Stomach (tissue), 9 donors: ENCODE results near the gene CEACAM6. TPM values are rescaled to one million over a fixed set of nuclear protein-coding genes. Genes with fewer than 3 reads are reported as not detected.

Source experiments
- DNase-seq, 2 donors: peaks; one replicate each; pipeline versions ENCODE4 v3.0.0 to v3.0.0-alpha.2; 2013 to 2019
- H3K27ac ChIP-seq, 5 donors: fragments of 200-600 bp in 4 of 5; sonication (generic) in 4 of 5; one replicate each; pipeline ENCODE4 v1.5.1; 2013 to 2019; ENCODE audit warnings: mild to moderate bottlenecking in 1 of 5, moderate library complexity in 1 of 5
- H3K27me3 ChIP-seq, 3 donors: fragments of 200-600 bp; sonication (generic); one replicate each; pipeline ENCODE4 v1.5.1; 2017 to 2019; ENCODE audit warnings: mixed run types in 1 of 3
- H3K36me3 ChIP-seq, 4 donors: fragments of 200-600 bp; sonication (generic); 1 replicate in 3 of 4; 2 replicates in 1 of 4; pipeline ENCODE4 v1.5.1; 2016 to 2019
- H3K4me1 ChIP-seq, 4 donors: fragments of 200-600 bp; sonication (generic); one replicate each; pipeline ENCODE4 v1.5.1; 2016 to 2019
- H3K4me3 ChIP-seq, 4 donors: fragments of 200-600 bp; sonication (generic) in 3 of 4; one replicate each; pipeline ENCODE4 v1.5.1; 2016 to 2019; ENCODE audit warnings: mild to moderate bottlenecking in 1 of 4
- H3K9me3 ChIP-seq, 4 donors: fragments of 200-600 bp; sonication (generic); one replicate each; pipeline ENCODE4 v1.5.1; 2016 to 2019
- EP300 ChIP-seq: sonication (generic); formaldehyde crosslinking; IDR thresholded peaks from one replicate; pipeline ENCODE4 v1.6.1; 2017; ENCODE audit warnings: antibody characterized with exemption
- POLR2A ChIP-seq, 4 donors: fragments of 450-650 bp; IDR thresholded peaks; one replicate each; pipeline ENCODE4 v1.6.1; 2016; ENCODE audit warnings: antibody characterized with exemption in 4 of 4, control low read depth in 2 of 4, mild to moderate bottlenecking in 1 of 4, moderate library complexity in 1 of 4
- POLR2AphosphoS5 ChIP-seq, 3 donors: sonication (generic); formaldehyde crosslinking; IDR thresholded peaks; one replicate each; pipeline ENCODE4 v1.6.1; 2016; ENCODE audit warnings: antibody characterized with exemption in 3 of 3
- WGBS, 5 donors: extraction: QIAGEN DNeasy Blood & Tissue Kit in 3 of 5; methylation state at CpG; one replicate each; pipeline versions ENCODE4 v1.1.5 to v1.1.7; 2013 to 2018; 5-methylcytosine and 5-hydroxymethylcytosine counted together
- intact Hi-C: fragments of 100-400 bp; cut with DNase I; formaldehyde crosslinking; loops from one replicate; pipeline ENCODE4 v1.15.1; 2023; ENCODE audit warnings: low total_unique reads
- polyA plus RNA-seq, 3 donors: library from polyadenylated mRNA; stranded (reverse); fragments of 200-250 nt; gene quantifications; one replicate each; pipeline ENCODE4 v1.2.3, GENCODE V29; 2013
- total RNA-seq, 5 donors: library from RNA; depleted of rRNA; stranded (reverse); fragments of >200 nt; gene quantifications; one replicate each; pipeline versions ENCODE4 v1.1.0 to v1.2.3, GENCODE V29; 2014 to 2016
- TF ChIP-seq, protein P1 (sequence below), 7 experiments: fragments of 450-650 bp in 4 of 7; fragments of 200-600 bp in 3 of 7; sonication (generic) in 3 of 7; IDR thresholded peaks; one replicate each; pipeline ENCODE4 v1.5.1; 2016 to 2019; ENCODE audit warnings: antibody characterized with exemption in 7 of 7, control low read depth in 2 of 7, mild to moderate bottlenecking in 1 of 7
- donor health status: healthy with polysubstance abuse.
- donor health status: Bipolar disorder and iron deficiency.
- donor health status: healthy.

CEACAM6 gene
- total and polyA plus RNA-seq, 8 donors = 1.7 to 29.6 (median 11.3) TPM; not detected in 2

- DNase-seq = peak; percentile 68 to 86
Observed at GRCh38 chr19:41734585-41734984, 20.7 kb upstream of the CEACAM6 start.

DNA sequence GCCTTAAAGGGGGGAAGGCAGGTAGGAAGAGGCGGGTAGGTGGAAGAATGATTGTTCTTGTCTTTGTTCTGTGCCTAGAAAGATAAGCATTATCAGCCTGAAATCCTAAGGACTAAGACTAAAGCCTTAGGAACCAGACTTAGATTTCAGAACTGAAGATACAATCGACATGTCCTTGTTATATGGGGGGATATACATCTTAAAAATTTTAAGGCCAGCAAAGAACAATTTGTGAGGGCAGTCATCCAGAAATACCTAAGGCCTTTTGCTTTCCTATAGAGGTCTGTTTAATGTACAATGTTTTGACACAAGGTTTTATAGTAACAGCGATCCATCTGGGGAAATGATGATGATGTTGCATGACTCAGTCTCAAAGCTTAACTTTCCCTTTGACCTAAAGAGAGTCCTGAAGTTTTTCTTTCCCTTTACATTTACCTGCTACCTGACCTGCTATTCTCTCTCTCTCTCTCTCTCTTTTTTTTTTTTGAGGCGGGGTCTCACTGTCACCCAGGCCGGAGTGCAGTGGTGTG, 20.2 kb upstream of the CEACAM6 start:
- TF ChIP-seq, protein P1, sequence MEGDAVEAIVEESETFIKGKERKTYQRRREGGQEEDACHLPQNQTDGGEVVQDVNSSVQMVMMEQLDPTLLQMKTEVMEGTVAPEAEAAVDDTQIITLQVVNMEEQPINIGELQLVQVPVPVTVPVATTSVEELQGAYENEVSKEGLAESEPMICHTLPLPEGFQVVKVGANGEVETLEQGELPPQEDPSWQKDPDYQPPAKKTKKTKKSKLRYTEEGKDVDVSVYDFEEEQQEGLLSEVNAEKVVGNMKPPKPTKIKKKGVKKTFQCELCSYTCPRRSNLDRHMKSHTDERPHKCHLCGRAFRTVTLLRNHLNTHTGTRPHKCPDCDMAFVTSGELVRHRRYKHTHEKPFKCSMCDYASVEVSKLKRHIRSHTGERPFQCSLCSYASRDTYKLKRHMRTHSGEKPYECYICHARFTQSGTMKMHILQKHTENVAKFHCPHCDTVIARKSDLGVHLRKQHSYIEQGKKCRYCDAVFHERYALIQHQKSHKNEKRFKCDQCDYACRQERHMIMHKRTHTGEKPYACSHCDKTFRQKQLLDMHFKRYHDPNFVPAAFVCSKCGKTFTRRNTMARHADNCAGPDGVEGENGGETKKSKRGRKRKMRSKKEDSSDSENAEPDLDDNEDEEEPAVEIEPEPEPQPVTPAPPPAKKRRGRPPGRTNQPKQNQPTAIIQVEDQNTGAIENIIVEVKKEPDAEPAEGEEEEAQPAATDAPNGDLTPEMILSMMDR (IDR thresholded peaks at IDR 0.05) = no peak
- TF ChIP-seq EP300 = no peak
- no peak for TF ChIP-seq POLR2A (IDR thresholded peaks at IDR 0.05)
- no peak for TF ChIP-seq POLR2AphosphoS5 (IDR thresholded peaks at IDR 0.05)
- 46 to 68% (median 56%) methylated on average over 5 of the region's 5 CpGs for WGBS, 5 donors
- Histone ChIP-seq H3K4me3 (no peak overlapping the region), H3K27me3 (peaks cover 0 to 28% (median 0%) of the 10 kb centered on the region in 3 donors), H3K27ac (peak overlapping the region in 4 of 5 donors; percentile 1 to 71 (median 62)), H3K4me1 (no peaks in the 10 kb centered on the region), H3K9me3 (no peaks in the 10 kb centered on the region), H3K36me3 (no peaks in the 10 kb centered on the region)
- DNase-seq = peak in 1 of 2 donors; percentile 54
- intact Hi-C loops = no loop called here

More at GRCh38 chr19:41734585-41734984, 20.7 kb upstream of the CEACAM6 start:
- Histone ChIP-seq H3K4me3 (no peak overlapping the region), H3K27ac (peak overlapping the region in 3 of 5 donors; percentile 1 to 71 (median 59)), H3K4me1 (no peaks in the 10 kb centered on the region), H3K9me3 (no peaks in the 10 kb centered on the region), H3K27me3 (peaks cover 0 to 28% (median 0%) of the 10 kb centered on the region in 3 donors), H3K36me3 (no peaks in the 10 kb centered on the region)
- TF ChIP-seq, protein P1 (IDR thresholded peaks at IDR 0.05) = no peak
- TF ChIP-seq POLR2AphosphoS5 (IDR thresholded peaks at IDR 0.05) = peak in 1 of 3 donors; percentile 66
- WGBS, 5 donors = 35 to 47% (median 42%) methylated on average over 3 of the region's 3 CpGs
- intact Hi-C loops = no loop called here

DNA sequence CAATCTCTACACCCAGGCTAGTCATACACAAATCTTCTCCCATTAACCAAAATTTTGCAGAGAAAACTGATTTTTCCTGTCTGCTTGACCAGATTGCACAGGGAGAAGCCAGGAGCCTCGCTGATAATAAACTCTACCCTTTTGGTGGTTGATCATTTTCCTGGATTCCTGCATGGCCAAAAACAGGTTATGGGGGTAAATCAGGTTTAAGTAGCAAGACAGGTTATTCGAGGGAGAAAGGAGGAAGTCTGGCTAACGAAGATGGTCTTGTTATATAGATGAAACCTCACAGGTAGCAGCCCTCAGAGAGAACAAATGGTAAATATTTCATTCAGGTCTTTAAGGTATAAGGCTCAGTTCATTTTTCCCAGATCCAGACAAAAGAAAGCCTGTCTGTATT, 16.0 kb upstream of the CEACAM6 start:
- no peak for TF ChIP-seq POLR2A (IDR thresholded peaks at IDR 0.05)
- TF ChIP-seq EP300 = no peak
- TF ChIP-seq POLR2AphosphoS5 (IDR thresholded peaks at IDR 0.05) = no peak
- WGBS, 5 donors = 58 to 64% (median 60%) methylated on average over 3 of the region's 3 CpGs
- intact Hi-C loops = no loop called here
- Histone ChIP-seq H3K4me1 (no peaks in the 10 kb centered on the region), H3K27me3 (peaks cover 0 to 10% (median 0%) of the 10 kb centered on the region in 3 donors), H3K27ac (no peak overlapping the region), H3K4me3 (no peak overlapping the region), H3K36me3 (no peaks in the 10 kb centered on the region), H3K9me3 (no peaks in the 10 kb centered on the region)
- no peak for DNase-seq

DNA sequence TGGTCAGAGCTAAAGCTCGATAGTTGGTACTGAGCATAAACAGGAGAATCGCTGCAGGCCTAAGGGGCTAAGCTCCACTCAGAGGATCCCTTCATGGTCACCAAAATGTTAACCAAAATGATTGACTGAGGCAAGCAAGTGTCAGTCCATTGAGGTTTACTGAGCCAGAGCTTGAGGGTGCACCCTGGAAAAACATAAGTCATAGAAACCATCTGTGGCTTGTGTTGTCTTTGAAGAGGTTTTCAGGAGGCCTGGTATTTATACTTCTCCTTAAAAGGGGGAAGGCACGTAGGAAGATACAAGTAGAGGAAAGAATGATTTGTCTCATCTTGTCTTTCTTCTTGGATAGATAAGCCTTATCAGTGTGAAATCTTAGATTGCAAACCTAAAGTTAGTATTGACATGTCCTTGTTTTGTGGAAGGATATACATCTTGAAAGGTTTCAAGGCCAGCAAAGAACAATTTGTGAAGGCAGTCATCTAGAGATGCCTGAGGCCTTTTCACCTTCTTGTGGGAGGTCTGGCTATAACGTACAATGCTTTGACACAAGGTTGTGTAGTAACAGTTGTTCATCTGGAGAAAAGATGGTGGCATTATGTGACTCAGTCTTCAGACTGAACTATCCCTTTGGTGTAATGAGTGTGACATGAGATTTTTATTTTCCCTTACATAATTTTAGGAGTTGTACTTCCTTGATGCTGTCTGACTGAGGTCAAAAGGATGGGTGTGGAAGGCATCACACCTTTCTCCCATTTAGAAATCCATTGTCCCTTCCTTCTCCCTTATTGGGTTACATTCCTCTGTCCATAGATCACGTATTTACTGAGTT, 14.7 kb upstream of the CEACAM6 start:
- Histone ChIP-seq H3K27ac (no peak overlapping the region), H3K27me3 (peaks cover 0 to 5% (median 0%) of the 10 kb centered on the region in 3 donors), H3K9me3 (no peaks in the 10 kb centered on the region), H3K36me3 (no peaks in the 10 kb centered on the region), H3K4me3 (no peak overlapping the region), H3K4me1 (no peaks in the 10 kb centered on the region)
- 63 to 77% (median 75%) methylated on average over 5 of the region's 5 CpGs for WGBS, 5 donors
- intact Hi-C loops = no loop called here
- TF ChIP-seq POLR2A (IDR thresholded peaks at IDR 0.05) = no peak
- TF ChIP-seq EP300 = no peak
- TF ChIP-seq, protein P1 (IDR thresholded peaks at IDR 0.05) = no peak
- TF ChIP-seq POLR2AphosphoS5 (IDR thresholded peaks at IDR 0.05) = no peak
- peak in 1 of 2 donors; percentile 9 for DNase-seq
